Natural killer cell treated with Interleukin-12 subunit alpha and Interleukin-12 subunit beta and Interleukin-15 and Interleukin-18, amount 100 ng/mL, for 72 hours (primary cell): ENCODE results near the gene DAPK3. TPM values are rescaled to one million over a fixed set of nuclear protein-coding genes. Genes with fewer than 3 reads are reported as not detected.
"Not testable (repeated sequence)": the region's sequence is repeated elsewhere in the genome, so short reads cannot be mapped to it uniquely, and the experiment has no call there.

Experiments used
- ATAC-seq, 2 donors: fragments of 150-1000 bp; cut with Tn5 transposase in 1 of 2; sonication (Bioruptor Pico), chemical (Tn5 transposase) in 1 of 2; 2 replicates each; pipeline ENCODE4 v1.10.0; 2021
- DNase-seq: peaks from one replicate; pipeline ENCODE4 v3.0.0; 2022; ENCODE audit warnings: low spot score
- H3K27ac Mint-ChIP-seq, 2 donors: 1 replicate in 1 of 2; 2 replicates in 1 of 2; pipeline ENCODE4 v1.8.0; 2022; ENCODE audit warnings: mixed read lengths in 2 of 2, mild to moderate bottlenecking in 1 of 2, moderate library complexity in 1 of 2
- H3K27me3 Mint-ChIP-seq, 2 donors: 1 replicate in 1 of 2; 2 replicates in 1 of 2; pipeline ENCODE4 v1.8.0; 2022; ENCODE audit warnings: mixed read lengths in 2 of 2
- H3K36me3 Mint-ChIP-seq: one replicate; pipeline ENCODE4 v1.8.0; 2022; ENCODE audit warnings: mixed read lengths
- H3K4me1 Mint-ChIP-seq, 2 donors: 1 replicate in 1 of 2; 2 replicates in 1 of 2; pipeline ENCODE4 v1.8.0; 2022; ENCODE audit warnings: low read depth in 2 of 2, mixed read lengths in 2 of 2, mild to moderate bottlenecking in 1 of 2
- H3K4me3 Mint-ChIP-seq: one replicate; pipeline ENCODE4 v1.8.0; 2022; ENCODE audit warnings: mixed read lengths
- H3K9me3 Mint-ChIP-seq: 2 replicates; pipeline ENCODE4 v1.8.0; 2022; ENCODE audit warnings: mixed read lengths
- total RNA-seq, 2 donors: library from RNA; stranded (reverse); gene quantifications; one replicate each; pipeline ENCODE4 v1.2.3, GENCODE V29; 2022

Gene DAPK3
- total RNA-seq, 2 donors from 2014 or later = 48.1 to 54.5 TPM

GRCh38 chr19:3977242-3978143, 6.6 kb upstream of the DAPK3 start:
- Mint-ChIP-seq H3K27me3 (no peaks in the 10 kb centered on the region), H3K36me3 (peaks cover 4% of the 10 kb centered on the region), H3K9me3 (no peaks in the 10 kb centered on the region), H3K4me1 (peaks cover 13% of the 10 kb centered on the region in 2 donors), H3K4me3 (no peak overlapping the region), H3K27ac (no peak overlapping the region)
- ATAC-seq (peak in 1 of 2 donors; percentile 38), DNase-seq (no peak)

DNA sequence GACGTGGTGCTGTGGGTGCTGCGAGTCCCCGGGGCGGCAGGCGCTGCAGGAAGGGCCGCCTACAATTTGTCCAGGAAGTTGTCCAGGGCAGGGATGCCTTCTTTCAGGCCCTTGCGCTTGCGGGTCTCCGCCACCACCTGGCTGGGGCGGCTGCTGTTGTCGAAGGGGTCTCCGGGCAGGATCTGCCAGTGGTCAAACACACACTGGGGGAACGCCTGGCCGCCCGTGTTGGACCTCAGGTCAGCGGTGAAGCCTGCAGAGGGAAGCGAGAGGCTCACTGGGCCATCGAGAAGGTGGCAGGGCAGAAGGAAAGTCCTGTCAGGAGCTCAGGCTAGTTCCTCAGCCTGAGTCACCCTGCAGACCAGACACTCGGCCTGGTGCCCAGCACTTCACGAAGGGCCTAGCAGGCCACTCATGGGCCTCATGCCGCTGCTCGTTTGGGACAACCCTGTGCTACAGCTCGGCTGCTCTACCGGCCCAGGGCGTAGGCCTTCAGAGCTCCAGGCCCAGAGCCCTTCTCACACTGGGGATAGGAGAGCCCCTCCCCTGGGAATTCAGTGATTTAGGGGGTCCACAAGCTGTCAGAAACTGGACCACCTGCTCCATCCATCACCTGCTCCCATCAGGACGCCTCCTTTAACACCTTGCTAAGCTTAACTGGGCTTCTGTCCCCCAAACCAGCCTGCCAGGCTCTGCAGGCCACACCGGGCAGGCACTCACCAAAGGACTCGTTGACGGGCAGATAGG, 5.8 kb upstream of the DAPK3 start:
- no peak overlapping the region for H3K4me3 Mint-ChIP-seq
- H3K27ac Mint-ChIP-seq = no peak overlapping the region
- ATAC-seq (no peak), DNase-seq (no peak)
- H3K9me3 Mint-ChIP-seq = no peaks in the 10 kb centered on the region
- peaks cover 10 to 12% of the 10 kb centered on the region in 2 donors for H3K4me1 Mint-ChIP-seq
- H3K27me3 Mint-ChIP-seq = no peaks in the 10 kb centered on the region
- peaks cover 4% of the 10 kb centered on the region for H3K36me3 Mint-ChIP-seq

DNA sequence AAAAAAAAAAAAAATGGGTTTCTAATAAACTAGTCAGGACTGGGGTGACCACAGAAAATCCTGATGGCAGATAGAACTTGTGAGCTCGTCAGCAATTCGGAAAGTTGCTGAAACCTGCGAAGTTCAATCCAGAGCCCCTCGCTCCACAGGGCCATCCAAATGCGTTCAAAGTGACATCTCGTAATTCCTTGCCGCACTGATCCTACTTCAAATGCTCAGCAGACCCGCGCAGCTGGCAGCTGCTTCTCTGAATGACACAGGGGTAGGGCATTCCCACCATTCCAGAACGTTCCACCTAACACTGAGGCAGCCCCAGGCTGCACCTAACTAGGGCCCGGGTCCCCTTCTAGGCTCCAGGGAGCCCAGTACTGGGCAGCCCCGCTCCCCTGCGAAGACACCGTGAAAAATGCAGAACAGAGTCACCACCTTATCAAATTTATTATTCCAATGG, 4.8 kb upstream of the DAPK3 start:
- no peaks in the 10 kb centered on the region for H3K9me3 Mint-ChIP-seq
- peaks cover 4% of the 10 kb centered on the region for H3K36me3 Mint-ChIP-seq
- no peak overlapping the region for H3K4me3 Mint-ChIP-seq
- H3K27me3 Mint-ChIP-seq = no peaks in the 10 kb centered on the region
- no peak for ATAC-seq
- H3K4me1 Mint-ChIP-seq = peaks cover 7 to 10% of the 10 kb centered on the region in 2 donors
- no peak for DNase-seq
- no peak overlapping the region for H3K27ac Mint-ChIP-seq

GRCh38 chr19:3975144-3975543, 4.2 kb upstream of the DAPK3 start:
- peaks cover 5% of the 10 kb centered on the region for H3K36me3 Mint-ChIP-seq
- H3K9me3 Mint-ChIP-seq = no peaks in the 10 kb centered on the region
- H3K4me1 Mint-ChIP-seq = peaks cover 12 to 15% of the 10 kb centered on the region in 2 donors
- no peak overlapping the region for H3K4me3 Mint-ChIP-seq
- no peaks in the 10 kb centered on the region for H3K27me3 Mint-ChIP-seq
- ATAC-seq = no peak
- no peak for DNase-seq
- no peak overlapping the region for H3K27ac Mint-ChIP-seq

DNA sequence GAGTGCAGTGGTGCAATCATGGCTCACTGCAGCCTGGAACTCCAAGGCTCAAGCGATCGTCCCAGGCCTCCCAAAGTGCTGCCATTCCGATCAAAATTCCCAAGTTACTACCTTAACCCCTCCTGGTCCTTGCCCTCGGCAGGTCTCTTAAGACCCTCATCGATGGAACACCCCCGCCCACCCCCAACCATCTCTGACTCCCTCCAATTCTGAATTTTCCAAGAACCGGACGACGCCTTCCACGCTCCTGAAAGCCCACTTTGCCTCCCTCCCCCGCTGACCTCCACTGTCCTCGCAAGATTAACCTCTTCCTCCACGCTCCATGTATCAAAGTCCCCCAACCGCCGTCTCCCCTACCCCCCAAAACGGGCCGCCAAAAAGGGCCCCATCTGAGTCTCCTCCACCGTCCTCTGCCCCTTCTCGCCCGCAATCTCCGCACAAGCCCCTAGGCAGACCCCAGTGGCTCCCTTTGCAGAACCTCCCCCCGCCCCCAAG, 539 bp downstream of the DAPK3 start:
- ATAC-seq = no peak
- no peaks in the 10 kb centered on the region for H3K9me3 Mint-ChIP-seq
- no peak for DNase-seq
- H3K36me3 Mint-ChIP-seq = peaks cover 4% of the 10 kb centered on the region
- peak overlapping the region; percentile 80 to 87 for H3K27ac Mint-ChIP-seq
- no peaks in the 10 kb centered on the region for H3K27me3 Mint-ChIP-seq
- peaks cover 13 to 26% of the 10 kb centered on the region in 2 donors for H3K4me1 Mint-ChIP-seq
- peak overlapping the region; percentile 97 for H3K4me3 Mint-ChIP-seq

- no peak for ATAC-seq
These were observed 1.2 kb downstream of the DAPK3 start for GRCh38 chr19:3969435-3970312.

DNA sequence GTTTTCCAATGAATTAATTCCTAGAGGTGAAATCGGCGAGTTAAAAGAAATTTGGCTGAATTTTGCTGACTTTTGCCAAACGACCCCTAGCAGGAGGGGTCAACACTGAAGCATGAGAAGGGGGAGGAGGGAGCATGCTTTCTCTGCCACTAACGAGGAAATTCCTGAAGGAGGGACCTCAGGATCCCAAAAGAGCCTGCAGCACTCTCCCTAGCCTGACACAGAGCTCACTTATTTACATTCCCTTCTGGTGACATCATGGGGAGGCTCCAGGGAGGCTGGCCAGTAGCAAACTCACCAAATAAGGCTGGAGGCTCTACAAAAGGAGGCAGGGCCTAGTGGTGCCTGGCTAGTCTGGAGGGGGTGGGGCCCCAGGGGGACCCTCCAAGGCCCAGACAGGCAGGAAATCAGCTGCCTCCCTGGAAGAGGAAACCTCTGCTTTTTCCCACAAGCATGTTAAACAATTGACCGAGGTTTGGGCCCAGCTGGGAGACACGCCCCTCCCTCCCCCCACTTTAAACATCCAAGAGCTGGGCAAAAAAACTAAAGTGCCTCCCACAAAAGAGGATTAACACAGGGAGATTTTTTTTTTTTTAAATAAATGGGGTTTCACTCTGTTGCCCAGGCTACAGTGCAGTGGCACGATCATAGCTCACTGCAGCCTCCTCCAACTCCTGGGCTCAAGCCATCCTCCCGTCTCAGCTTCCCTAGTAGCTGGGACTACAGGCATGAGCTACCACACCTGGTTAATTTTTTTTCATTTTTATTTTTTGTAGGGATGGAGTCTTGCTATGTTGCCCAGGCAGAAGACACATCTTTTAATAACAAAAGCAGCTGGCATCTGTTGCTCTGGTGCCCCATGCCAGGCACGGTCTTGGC, 2.1 kb downstream of the DAPK3 start:
- peaks cover 13 to 26% of the 10 kb centered on the region in 2 donors for H3K4me1 Mint-ChIP-seq
- no peak for ATAC-seq
- H3K36me3 Mint-ChIP-seq = peaks cover 4% of the 10 kb centered on the region
- no peak for DNase-seq
- H3K27me3 Mint-ChIP-seq = no peaks in the 10 kb centered on the region
- H3K4me3 Mint-ChIP-seq = peak overlapping the region; percentile 97
- H3K27ac Mint-ChIP-seq = no peak overlapping the region
- no peaks in the 10 kb centered on the region for H3K9me3 Mint-ChIP-seq

More at GRCh38 chr19:3969435-3970312, 1.2 kb downstream of the DAPK3 start:
- peak overlapping the region; percentile 97 for H3K4me3 Mint-ChIP-seq
- no peaks in the 10 kb centered on the region for H3K27me3 Mint-ChIP-seq
- peak overlapping the region; percentile 80 to 87 for H3K27ac Mint-ChIP-seq
- DNase-seq = no peak
- no peaks in the 10 kb centered on the region for H3K9me3 Mint-ChIP-seq
- peaks cover 4% of the 10 kb centered on the region for H3K36me3 Mint-ChIP-seq
- H3K4me1 Mint-ChIP-seq = peaks cover 13 to 26% of the 10 kb centered on the region in 2 donors

- DNase-seq, ATAC-seq: not testable (repeated sequence)
These were observed 2.9 kb downstream of the DAPK3 start for GRCh38 chr19:3967983-3968382.

GRCh38 chr19:3966051-3967017, 4.6 kb downstream of the DAPK3 start:
- DNase-seq (no peak), ATAC-seq (no peak)
- Mint-ChIP-seq H3K36me3 (peaks cover 4% of the 10 kb centered on the region), H3K27me3 (no peaks in the 10 kb centered on the region), H3K4me1 (peaks cover 13 to 25% of the 10 kb centered on the region in 2 donors), H3K9me3 (no peaks in the 10 kb centered on the region), H3K4me3 (no peak overlapping the region), H3K27ac (peak overlapping the region in 1 of 2 donors; percentile 60)

More at GRCh38 chr19:3967983-3968382, 2.9 kb downstream of the DAPK3 start:
- H3K4me1 Mint-ChIP-seq = peaks cover 13 to 26% of the 10 kb centered on the region in 2 donors
- H3K27ac Mint-ChIP-seq, H3K36me3 Mint-ChIP-seq, H3K9me3 Mint-ChIP-seq, H3K27me3 Mint-ChIP-seq, H3K4me3 Mint-ChIP-seq: not testable (repeated sequence)

DNA sequence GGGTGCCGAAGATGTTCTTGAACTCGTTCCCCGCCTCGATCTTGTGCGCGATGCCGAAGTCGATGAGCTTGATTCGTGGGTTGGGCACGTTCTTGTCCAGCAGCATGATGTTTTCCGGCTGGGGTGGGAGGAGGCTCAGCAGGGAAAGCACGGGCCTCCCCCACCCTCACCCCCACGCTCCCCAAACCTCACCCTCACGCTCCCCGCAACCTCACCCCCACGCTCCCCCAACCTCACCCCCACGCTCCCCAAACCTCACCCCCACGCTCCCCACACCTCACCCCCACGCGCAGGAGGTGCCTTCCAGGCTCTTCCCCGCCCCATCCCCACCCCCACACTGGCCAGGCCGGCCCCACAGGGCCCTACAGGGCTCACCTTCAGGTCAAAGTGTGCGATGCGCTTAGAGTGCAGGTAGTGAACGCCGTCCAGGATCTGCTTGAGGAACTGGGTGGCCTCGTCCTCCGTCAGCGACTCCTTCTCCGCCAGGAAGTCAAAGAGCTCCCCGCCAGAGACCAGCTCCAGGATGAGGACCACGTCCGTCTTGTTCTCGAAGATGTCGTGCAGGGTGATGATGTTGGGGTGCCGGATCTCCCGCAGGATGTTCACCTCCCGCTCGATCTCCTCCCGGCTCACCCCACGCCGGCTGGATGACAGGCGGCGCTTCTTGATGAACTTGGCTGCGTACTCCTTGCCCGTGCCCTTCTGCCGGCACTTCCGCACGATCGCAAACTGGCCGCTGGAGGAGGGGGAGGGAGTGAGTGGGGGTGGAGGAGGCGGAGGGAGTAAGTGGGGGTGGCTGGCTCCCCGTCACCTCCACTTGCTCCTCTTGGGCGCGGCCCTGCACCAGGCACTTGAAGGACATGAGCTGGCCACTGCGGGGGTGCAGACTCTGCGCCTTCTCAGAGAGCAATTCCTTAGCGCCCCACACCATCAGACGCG, 6.4 kb downstream of the DAPK3 start:
- DNase-seq = no peak
- no peaks in the 10 kb centered on the region for H3K9me3 Mint-ChIP-seq
- H3K4me3 Mint-ChIP-seq = no peak overlapping the region
- no peak overlapping the region for H3K27ac Mint-ChIP-seq
- H3K36me3 Mint-ChIP-seq = no peaks in the 10 kb centered on the region
- H3K27me3 Mint-ChIP-seq = no peaks in the 10 kb centered on the region
- peaks cover 2 to 10% of the 10 kb centered on the region in 2 donors for H3K4me1 Mint-ChIP-seq
- peak in 1 of 2 donors; percentile 8 for ATAC-seq
